Liver (tissue), 9 donors: ENCODE measurements around the gene FZD4. TPM values are rescaled to one million over a fixed set of nuclear protein-coding genes. Genes with fewer than 3 reads are reported as not detected.

Experiments
- DNase-seq: peaks from one replicate; pipeline ENCODE4 v3.0.0-alpha.2; 2017; ENCODE audit warnings: low spot score
- H3K27ac ChIP-seq, 2 donors: one replicate each; pipeline ENCODE4 v1.7.0; 2013; ENCODE audit warnings: inconsistent platforms in 2 of 2, low read length in 2 of 2, control low read depth in 1 of 2, low read depth in 1 of 2, mild to moderate bottlenecking in 1 of 2
- H3K27me3 ChIP-seq, 4 donors: one replicate each; pipeline versions ENCODE4 v1.6.1 to v1.7.0; 2013; ENCODE audit warnings: low read length in 3 of 4, inconsistent platforms in 1 of 4, mild to moderate bottlenecking in 1 of 4, moderate library complexity in 1 of 4; ENCODE audit not compliant: control insufficient read depth in 4 of 4, insufficient read depth in 4 of 4
- H3K36me3 ChIP-seq, 4 donors: one replicate each; pipeline versions ENCODE4 v1.6.1 to v1.7.0; 2013; ENCODE audit warnings: low read length in 3 of 4, mild to moderate bottlenecking in 3 of 4, low read depth in 1 of 4, moderate library complexity in 1 of 4; ENCODE audit not compliant: control insufficient read depth in 4 of 4, insufficient read depth in 3 of 4
- H3K4me1 ChIP-seq, 4 donors: one replicate each; pipeline versions ENCODE4 v1.6.1 to v1.7.0; 2013; ENCODE audit warnings: low read length in 3 of 4, mild to moderate bottlenecking in 3 of 4, moderate library complexity in 1 of 4; ENCODE audit not compliant: control insufficient read depth in 4 of 4, insufficient read depth in 4 of 4
- H3K4me3 ChIP-seq, 3 donors: one replicate each; pipeline versions ENCODE4 v1.6.1 to v1.7.0; 2013; ENCODE audit warnings: low read length in 3 of 3, control low read depth in 1 of 3, low read depth in 1 of 3, mild to moderate bottlenecking in 1 of 3
- H3K9ac ChIP-seq, 2 donors: one replicate each; pipeline ENCODE4 v1.7.0; 2013; ENCODE audit warnings: low read length in 2 of 2, mild to moderate bottlenecking in 2 of 2, moderate library complexity in 2 of 2, control low read depth in 1 of 2, low read depth in 1 of 2
- H3K9me3 ChIP-seq, 4 donors: one replicate each; pipeline versions ENCODE4 v1.6.1 to v1.7.0; 2013; ENCODE audit warnings: low read length in 3 of 4; ENCODE audit not compliant: control insufficient read depth in 4 of 4
- EGR1 ChIP-seq, 2 donors: IDR thresholded peaks; 2 replicates each; pipeline ENCODE4 v1.6.1; 2016 to 2018; ENCODE audit warnings: antibody characterized with exemption in 2 of 2, low read depth in 2 of 2
- FOXA1 ChIP-seq: IDR thresholded peaks from 2 replicates; pipeline ENCODE4 v1.6.1; 2016; ENCODE audit warnings: antibody characterized with exemption
- FOXA2 ChIP-seq: IDR thresholded peaks from 2 replicates; pipeline ENCODE4 v1.6.1; 2016; ENCODE audit warnings: antibody characterized with exemption
- GABPA ChIP-seq, 2 donors: IDR thresholded peaks in 1 of 2; conservative IDR thresholded peaks in 1 of 2; 2 replicates each; pipeline ENCODE4 v1.6.1; 2016; ENCODE audit warnings: antibody characterized with exemption in 2 of 2, mild to moderate bottlenecking in 1 of 2, moderate library complexity in 1 of 2
- HNF4A ChIP-seq, 2 donors: conservative IDR thresholded peaks; 2 replicates each; pipeline ENCODE4 v1.6.1; 2016; ENCODE audit warnings: antibody characterized with exemption in 2 of 2, mild to moderate bottlenecking in 2 of 2
- HNF4G ChIP-seq: IDR thresholded peaks from 2 replicates; pipeline ENCODE4 v1.6.1; 2016; ENCODE audit warnings: antibody characterized with exemption
- JUND ChIP-seq, 2 donors: IDR thresholded peaks; 2 replicates each; pipeline ENCODE4 v1.6.1; 2016; ENCODE audit warnings: antibody characterized with exemption in 2 of 2
- NR2F2 ChIP-seq: IDR thresholded peaks from 2 replicates; pipeline ENCODE4 v1.6.1; 2016; ENCODE audit warnings: antibody characterized with exemption
- RAD21 ChIP-seq, 2 donors: IDR thresholded peaks; 2 replicates each; pipeline ENCODE4 v1.6.1; 2016; ENCODE audit warnings: antibody characterized with exemption in 2 of 2, mild to moderate bottlenecking in 2 of 2
- RXRA ChIP-seq, 2 donors: IDR thresholded peaks; 2 replicates each; pipeline ENCODE4 v1.6.1; 2017 to 2018; ENCODE audit warnings: antibody characterized with exemption in 2 of 2, mild to moderate bottlenecking in 1 of 2
- SP1 ChIP-seq: IDR thresholded peaks from 2 replicates; pipeline ENCODE4 v1.6.1; 2018; ENCODE audit warnings: antibody characterized with exemption, mild to moderate bottlenecking
- TAF1 ChIP-seq: conservative IDR thresholded peaks from 2 replicates; pipeline ENCODE4 v1.6.1; 2016; ENCODE audit warnings: antibody characterized with exemption, mild to moderate bottlenecking
- YY1 ChIP-seq: IDR thresholded peaks from 2 replicates; pipeline ENCODE4 v1.6.1; 2016; ENCODE audit warnings: antibody characterized with exemption, mild to moderate bottlenecking
- WGBS: extraction: QIAGEN DNeasy Blood & Tissue Kit; methylation state at CpG from one replicate; pipeline ENCODE4 v1.1.7; 2013; 5-methylcytosine and 5-hydroxymethylcytosine counted together
- polyA plus RNA-seq, 2 donors: library from polyadenylated mRNA; stranded (reverse) in 1 of 2; unstranded in 1 of 2; fragments of 200-250 nt in 1 of 2; fragments of >200 nt in 1 of 2; fragmentation: Nextera tagmentation in 1 of 2; extraction: Ambion mirVana in 1 of 2; gene quantifications; one replicate each; pipeline versions ENCODE4 v1.2.1 to v1.2.3, GENCODE V29; 2013 to 2015
- total RNA-seq, 2 donors: library from RNA; depleted of rRNA; stranded (reverse); fragments of >200 nt; gene quantifications; one replicate each; pipeline ENCODE4 v1.2.3, GENCODE V29; 2014
- TF ChIP-seq, protein P1 (sequence below): IDR thresholded peaks from 2 replicates; pipeline ENCODE4 v1.6.1; 2016; ENCODE audit warnings: antibody characterized with exemption
- TF ChIP-seq, protein P2 (sequence below): IDR thresholded peaks from 2 replicates; pipeline ENCODE4 v1.6.1; 2016; ENCODE audit warnings: antibody characterized with exemption
- TF ChIP-seq, protein P3 (sequence below): IDR thresholded peaks from 2 replicates; pipeline ENCODE4 v1.6.1; 2016; ENCODE audit warnings: antibody characterized with exemption, mild to moderate bottlenecking
- TF ChIP-seq, protein P4 (sequence below): IDR thresholded peaks from 2 replicates; pipeline ENCODE4 v1.6.1; 2016; ENCODE audit warnings: antibody characterized with exemption
- TF ChIP-seq, protein P5 (sequence below): fragments of 150-350 bp; IDR thresholded peaks from 2 replicates; pipeline ENCODE4 v1.5.1; 2017; ENCODE audit warnings: improper control_type of control experiment, low read depth, low read length; ENCODE audit not compliant: missing input control
- donor health status: healthy.
- donor health status: healthy.
- donor health status: healthy.
- donor health status: healthy.
- donor health status: healthy.

The FZD4 gene
- total and polyA plus RNA-seq, 4 donors = 4.9 to 23.7 (median 8.2) TPM

DNA sequence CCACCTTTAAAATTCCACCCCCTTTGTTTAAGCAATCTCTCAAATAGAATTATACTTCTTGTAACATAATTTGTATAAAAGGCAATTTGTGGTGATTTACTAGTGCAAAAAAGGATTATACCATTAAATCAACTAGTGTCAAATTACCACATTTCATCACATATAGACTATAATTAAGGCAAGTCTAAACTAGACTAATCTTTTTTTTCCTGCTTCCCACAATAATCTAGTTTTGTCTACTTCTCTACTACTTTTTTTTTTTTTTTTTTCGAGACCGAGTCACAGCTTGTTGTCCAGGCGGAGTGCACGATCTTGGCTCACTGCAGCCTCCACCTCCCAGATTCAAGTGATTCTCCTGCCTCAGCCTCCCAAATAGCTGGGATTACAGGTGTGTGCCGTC is 36.1 kb upstream of the FZD4 start:
- 90% methylated on average over 5 of the region's 5 CpGs for WGBS

More for the DNA sequence above, 36.1 kb upstream of the FZD4 start:
- Histone ChIP-seq H3K4me3 (no peak overlapping the region), H3K9ac (no peak overlapping the region), H3K27ac (no peak overlapping the region), H3K9me3 (no peaks in the 10 kb centered on the region), H3K36me3 (no peaks in the 10 kb centered on the region), H3K27me3 (no peaks in the 10 kb centered on the region), H3K4me1 (peaks cover 0 to 7% (median 0%) of the 10 kb centered on the region in 4 donors)
- no peak for TF ChIP-seq SP1
- TF ChIP-seq HNF4A (conservative IDR thresholded peaks at IDR 0.05) = no peak
- TF ChIP-seq, protein P1, sequence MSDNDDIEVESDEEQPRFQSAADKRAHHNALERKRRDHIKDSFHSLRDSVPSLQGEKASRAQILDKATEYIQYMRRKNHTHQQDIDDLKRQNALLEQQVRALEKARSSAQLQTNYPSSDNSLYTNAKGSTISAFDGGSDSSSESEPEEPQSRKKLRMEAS = no peak
- TF ChIP-seq YY1 = no peak
- no peak for TF ChIP-seq JUND (IDR thresholded peaks at IDR 0.05)
- no peak for TF ChIP-seq FOXA2
- TF ChIP-seq FOXA1 = no peak
- TF ChIP-seq, protein P2, sequence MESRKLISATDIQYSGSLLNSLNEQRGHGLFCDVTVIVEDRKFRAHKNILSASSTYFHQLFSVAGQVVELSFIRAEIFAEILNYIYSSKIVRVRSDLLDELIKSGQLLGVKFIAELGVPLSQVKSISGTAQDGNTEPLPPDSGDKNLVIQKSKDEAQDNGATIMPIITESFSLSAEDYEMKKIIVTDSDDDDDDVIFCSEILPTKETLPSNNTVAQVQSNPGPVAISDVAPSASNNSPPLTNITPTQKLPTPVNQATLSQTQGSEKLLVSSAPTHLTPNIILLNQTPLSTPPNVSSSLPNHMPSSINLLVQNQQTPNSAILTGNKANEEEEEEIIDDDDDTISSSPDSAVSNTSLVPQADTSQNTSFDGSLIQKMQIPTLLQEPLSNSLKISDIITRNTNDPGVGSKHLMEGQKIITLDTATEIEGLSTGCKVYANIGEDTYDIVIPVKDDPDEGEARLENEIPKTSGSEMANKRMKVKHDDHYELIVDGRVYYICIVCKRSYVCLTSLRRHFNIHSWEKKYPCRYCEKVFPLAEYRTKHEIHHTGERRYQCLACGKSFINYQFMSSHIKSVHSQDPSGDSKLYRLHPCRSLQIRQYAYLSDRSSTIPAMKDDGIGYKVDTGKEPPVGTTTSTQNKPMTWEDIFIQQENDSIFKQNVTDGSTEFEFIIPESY = no peak
- no peak for TF ChIP-seq HNF4G
- no peak for TF ChIP-seq RAD21 (IDR thresholded peaks at IDR 0.05)
- TF ChIP-seq GABPA (IDR thresholded peaks at IDR 0.05 in 1 of 2, conservative IDR thresholded peaks at IDR 0.05 in 1 of 2) = no peak
- TF ChIP-seq EGR1 (IDR thresholded peaks at IDR 0.05; ENCODE audit: low read depth in 2 of 2) = no peak
- TF ChIP-seq, protein P3, sequence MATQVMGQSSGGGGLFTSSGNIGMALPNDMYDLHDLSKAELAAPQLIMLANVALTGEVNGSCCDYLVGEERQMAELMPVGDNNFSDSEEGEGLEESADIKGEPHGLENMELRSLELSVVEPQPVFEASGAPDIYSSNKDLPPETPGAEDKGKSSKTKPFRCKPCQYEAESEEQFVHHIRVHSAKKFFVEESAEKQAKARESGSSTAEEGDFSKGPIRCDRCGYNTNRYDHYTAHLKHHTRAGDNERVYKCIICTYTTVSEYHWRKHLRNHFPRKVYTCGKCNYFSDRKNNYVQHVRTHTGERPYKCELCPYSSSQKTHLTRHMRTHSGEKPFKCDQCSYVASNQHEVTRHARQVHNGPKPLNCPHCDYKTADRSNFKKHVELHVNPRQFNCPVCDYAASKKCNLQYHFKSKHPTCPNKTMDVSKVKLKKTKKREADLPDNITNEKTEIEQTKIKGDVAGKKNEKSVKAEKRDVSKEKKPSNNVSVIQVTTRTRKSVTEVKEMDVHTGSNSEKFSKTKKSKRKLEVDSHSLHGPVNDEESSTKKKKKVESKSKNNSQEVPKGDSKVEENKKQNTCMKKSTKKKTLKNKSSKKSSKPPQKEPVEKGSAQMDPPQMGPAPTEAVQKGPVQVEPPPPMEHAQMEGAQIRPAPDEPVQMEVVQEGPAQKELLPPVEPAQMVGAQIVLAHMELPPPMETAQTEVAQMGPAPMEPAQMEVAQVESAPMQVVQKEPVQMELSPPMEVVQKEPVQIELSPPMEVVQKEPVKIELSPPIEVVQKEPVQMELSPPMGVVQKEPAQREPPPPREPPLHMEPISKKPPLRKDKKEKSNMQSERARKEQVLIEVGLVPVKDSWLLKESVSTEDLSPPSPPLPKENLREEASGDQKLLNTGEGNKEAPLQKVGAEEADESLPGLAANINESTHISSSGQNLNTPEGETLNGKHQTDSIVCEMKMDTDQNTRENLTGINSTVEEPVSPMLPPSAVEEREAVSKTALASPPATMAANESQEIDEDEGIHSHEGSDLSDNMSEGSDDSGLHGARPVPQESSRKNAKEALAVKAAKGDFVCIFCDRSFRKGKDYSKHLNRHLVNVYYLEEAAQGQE = no peak
- TF ChIP-seq, protein P4, sequence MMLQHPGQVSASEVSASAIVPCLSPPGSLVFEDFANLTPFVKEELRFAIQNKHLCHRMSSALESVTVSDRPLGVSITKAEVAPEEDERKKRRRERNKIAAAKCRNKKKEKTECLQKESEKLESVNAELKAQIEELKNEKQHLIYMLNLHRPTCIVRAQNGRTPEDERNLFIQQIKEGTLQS = no peak
- TF ChIP-seq, protein P5, sequence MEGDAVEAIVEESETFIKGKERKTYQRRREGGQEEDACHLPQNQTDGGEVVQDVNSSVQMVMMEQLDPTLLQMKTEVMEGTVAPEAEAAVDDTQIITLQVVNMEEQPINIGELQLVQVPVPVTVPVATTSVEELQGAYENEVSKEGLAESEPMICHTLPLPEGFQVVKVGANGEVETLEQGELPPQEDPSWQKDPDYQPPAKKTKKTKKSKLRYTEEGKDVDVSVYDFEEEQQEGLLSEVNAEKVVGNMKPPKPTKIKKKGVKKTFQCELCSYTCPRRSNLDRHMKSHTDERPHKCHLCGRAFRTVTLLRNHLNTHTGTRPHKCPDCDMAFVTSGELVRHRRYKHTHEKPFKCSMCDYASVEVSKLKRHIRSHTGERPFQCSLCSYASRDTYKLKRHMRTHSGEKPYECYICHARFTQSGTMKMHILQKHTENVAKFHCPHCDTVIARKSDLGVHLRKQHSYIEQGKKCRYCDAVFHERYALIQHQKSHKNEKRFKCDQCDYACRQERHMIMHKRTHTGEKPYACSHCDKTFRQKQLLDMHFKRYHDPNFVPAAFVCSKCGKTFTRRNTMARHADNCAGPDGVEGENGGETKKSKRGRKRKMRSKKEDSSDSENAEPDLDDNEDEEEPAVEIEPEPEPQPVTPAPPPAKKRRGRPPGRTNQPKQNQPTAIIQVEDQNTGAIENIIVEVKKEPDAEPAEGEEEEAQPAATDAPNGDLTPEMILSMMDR = no peak
- TF ChIP-seq TAF1 = no peak
- no peak for TF ChIP-seq NR2F2
- TF ChIP-seq RXRA (IDR thresholded peaks at IDR 0.05) = no peak
- no peak for DNase-seq
